HEK293T (cell line): ENCODE measurements around the gene NLRP9.
"Not testable (repeated sequence)": the region's sequence is repeated elsewhere in the genome, so short reads cannot be mapped to it uniquely, and the experiment has no call there.

Experiments
- CTCF ChIA-PET: fragments of 350-600 bp; formaldehyde crosslinking; extraction: SDS; loops from one replicate; lab custom pipeline; 2021; ENCODE audit warnings: antibody characterized with exemption, inconsistent platforms; lab: Yijun Ruan, JAX
- POLR2A ChIA-PET: fragments of 350-600 bp; formaldehyde crosslinking; extraction: SDS; loops from one replicate; lab custom pipeline; 2020; ENCODE audit warnings: antibody characterized with exemption, inconsistent platforms; lab: Yijun Ruan, JAX
- DNase-seq: peaks from one replicate; pipeline ENCODE4 v3.0.0; 2012; ENCODE audit warnings: mixed read lengths; ENCODE audit errors: extremely low spot score
- ARNT ChIP-seq: fragments of 450-650 bp; IDR thresholded peaks from 2 replicates; pipeline ENCODE4 v1.6.1; 2017; ENCODE audit warnings: mild to moderate bottlenecking
- BHLHE40 ChIP-seq: fragments of 450-650 bp; IDR thresholded peaks from 2 replicates; pipeline ENCODE4 v1.6.1; 2016; ENCODE audit warnings: mild to moderate bottlenecking, moderate library complexity, borderline replicate concordance
- CTBP1 ChIP-seq: fragments of 450-650 bp; IDR thresholded peaks from 2 replicates; pipeline ENCODE4 v1.6.1; 2016; ENCODE audit warnings: borderline replicate concordance
- ELF4 ChIP-seq: fragments of 450-650 bp; IDR thresholded peaks from 2 replicates; pipeline ENCODE4 v1.6.1; 2017; ENCODE audit warnings: antibody characterized with exemption
- FOXA1 ChIP-seq: fragments of 450-650 bp; IDR thresholded peaks from 2 replicates; pipeline ENCODE4 v1.6.1; 2016; ENCODE audit warnings: mild to moderate bottlenecking
- FOXK2 ChIP-seq: fragments of 450-650 bp; IDR thresholded peaks from 2 replicates; pipeline ENCODE4 v1.6.1; 2016; ENCODE audit warnings: mild to moderate bottlenecking
- FOXM1 ChIP-seq: fragments of 450-650 bp; IDR thresholded peaks from 2 replicates; pipeline ENCODE4 v1.6.1; 2017; ENCODE audit warnings: mild to moderate bottlenecking, borderline replicate concordance
- HDGF ChIP-seq: fragments of 450-650 bp; IDR thresholded peaks from 2 replicates; pipeline ENCODE4 v1.6.1; 2017; ENCODE audit warnings: antibody characterized with exemption, borderline replicate concordance
- L3MBTL2 ChIP-seq: fragments of 450-650 bp; conservative IDR thresholded peaks from 2 replicates; pipeline ENCODE4 v1.6.1; 2016; ENCODE audit warnings: mild to moderate bottlenecking
- LEF1 ChIP-seq: fragments of 450-650 bp; IDR thresholded peaks from 2 replicates; pipeline ENCODE4 v1.6.1; 2017; ENCODE audit warnings: mild to moderate bottlenecking, borderline replicate concordance
- NFRKB ChIP-seq: fragments of 450-650 bp; IDR thresholded peaks from 2 replicates; pipeline ENCODE4 v1.6.1; 2016; ENCODE audit warnings: mild to moderate bottlenecking, moderate library complexity
- SP1 ChIP-seq: fragments of 450-650 bp; IDR thresholded peaks from 2 replicates; pipeline ENCODE4 v1.6.1; 2017
- SUZ12 ChIP-seq: fragments of 450-650 bp; IDR thresholded peaks from 2 replicates; pipeline ENCODE4 v1.6.1; 2016; ENCODE audit warnings: mild to moderate bottlenecking
- TARDBP ChIP-seq: fragments of 450-650 bp; IDR thresholded peaks from 2 replicates; pipeline ENCODE4 v1.6.1; 2016
- ZNF384 ChIP-seq: fragments of 450-650 bp; IDR thresholded peaks from 2 replicates; pipeline ENCODE4 v1.6.1; 2016
- TF ChIP-seq, protein P1 (sequence below): fragments of 450-650 bp; IDR thresholded peaks from 2 replicates; pipeline ENCODE4 v1.6.1; 2016

The NLRP9 gene

GRCh38 chr19:55753401-55753800 lies 15.2 kb upstream of the NLRP9 start:
- POLR2A ChIA-PET = no interaction called here
- CTCF ChIA-PET = no interaction called here
- no peak for TF ChIP-seq ZNF384
- TF ChIP-seq FOXM1 = no peak
- no peak for TF ChIP-seq SP1
- no peak for TF ChIP-seq BHLHE40
- TF ChIP-seq FOXK2 = no peak
- no peak for TF ChIP-seq L3MBTL2
- TF ChIP-seq TARDBP = no peak
- TF ChIP-seq SUZ12 = no peak
- TF ChIP-seq LEF1 = no peak
- no peak for TF ChIP-seq CTBP1
- no peak for TF ChIP-seq HDGF
- TF ChIP-seq, protein P1, sequence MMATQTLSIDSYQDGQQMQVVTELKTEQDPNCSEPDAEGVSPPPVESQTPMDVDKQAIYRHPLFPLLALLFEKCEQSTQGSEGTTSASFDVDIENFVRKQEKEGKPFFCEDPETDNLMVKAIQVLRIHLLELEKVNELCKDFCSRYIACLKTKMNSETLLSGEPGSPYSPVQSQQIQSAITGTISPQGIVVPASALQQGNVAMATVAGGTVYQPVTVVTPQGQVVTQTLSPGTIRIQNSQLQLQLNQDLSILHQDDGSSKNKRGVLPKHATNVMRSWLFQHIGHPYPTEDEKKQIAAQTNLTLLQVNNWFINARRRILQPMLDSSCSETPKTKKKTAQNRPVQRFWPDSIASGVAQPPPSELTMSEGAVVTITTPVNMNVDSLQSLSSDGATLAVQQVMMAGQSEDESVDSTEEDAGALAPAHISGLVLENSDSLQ = no peak
- TF ChIP-seq NFRKB = no peak
- no peak for DNase-seq

- TF ChIP-seq SUZ12 (no peak), NFRKB (no peak), FOXA1 (no peak), ARNT (no peak), L3MBTL2 (no peak), BHLHE40 (no peak), FOXK2 (no peak), ZNF384 (no peak), CTBP1 (no peak), LEF1 (no peak), TARDBP (no peak), SP1 (no peak), FOXM1 (no peak), HDGF (no peak), ELF4 (no peak)
- TF ChIP-seq, protein P1 = no peak
- POLR2A ChIA-PET = no interaction called here
- CTCF ChIA-PET = interaction anchor here (0.5 kb wide), 1 partner anchor 130 kb away, joined by 3 read pairs; no protein-coding TSS in a partner anchor
- DNase-seq = no peak
These were observed 12.5 kb upstream of the NLRP9 start for GRCh38 chr19:55750715-55751114.

DNA sequence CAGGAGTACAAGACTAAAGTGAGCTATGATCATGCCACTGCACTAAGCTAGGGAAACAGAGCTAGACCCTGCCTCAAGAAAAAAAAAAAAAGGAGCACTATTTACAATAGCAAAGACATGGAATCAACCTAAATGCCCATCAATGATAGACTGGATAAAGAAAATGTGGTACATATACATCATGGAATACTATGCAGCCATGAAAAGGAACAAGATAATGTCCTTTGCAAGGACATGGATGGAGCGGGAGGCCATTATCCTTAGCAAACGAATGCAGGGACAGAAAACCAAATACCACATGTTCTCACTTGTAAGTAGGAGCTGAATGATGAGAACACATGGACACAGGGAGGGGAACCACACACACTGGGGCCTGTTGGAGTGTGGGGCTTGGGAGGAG lies 7.8 kb downstream of the NLRP9 start:
- POLR2A ChIA-PET, CTCF ChIA-PET, DNase-seq: not testable (repeated sequence)

- ChIA-PET CTCF (no interaction called here), POLR2A (no interaction called here)
- TF ChIP-seq NFRKB = no peak
- TF ChIP-seq ELF4 = no peak
- TF ChIP-seq ARNT = no peak
- no peak for TF ChIP-seq L3MBTL2
- TF ChIP-seq LEF1 = no peak
- no peak for TF ChIP-seq BHLHE40
- TF ChIP-seq HDGF = no peak
- no peak for TF ChIP-seq TARDBP
- no peak for TF ChIP-seq FOXA1
- TF ChIP-seq, protein P1 = no peak
- no peak for TF ChIP-seq FOXK2
- TF ChIP-seq CTBP1 = no peak
- no peak for TF ChIP-seq ZNF384
- no peak for TF ChIP-seq SUZ12
- TF ChIP-seq SP1 = no peak
- no peak for TF ChIP-seq FOXM1
- no peak for DNase-seq
These were observed 14.7 kb downstream of the NLRP9 start for GRCh38 chr19:55723491-55723890.

DNA sequence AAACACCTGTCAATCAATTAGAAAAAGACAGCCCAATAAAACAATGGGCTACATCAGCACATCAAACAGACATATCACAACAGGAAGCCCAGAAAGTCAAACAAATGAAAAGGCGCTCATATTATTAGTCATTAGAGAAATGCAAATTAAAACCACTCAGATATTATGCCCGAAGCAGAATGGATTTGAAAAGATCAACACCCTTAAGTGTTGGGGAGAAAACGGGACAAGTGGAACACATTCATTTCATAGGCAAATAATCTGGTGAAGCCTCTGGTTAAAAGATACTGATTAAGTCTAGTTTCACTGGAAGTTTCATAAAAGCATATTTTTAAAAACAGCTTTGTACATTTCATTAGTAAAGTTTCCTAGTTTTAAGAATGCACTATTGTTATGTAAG lies 17.4 kb downstream of the NLRP9 start:
- no peak for DNase-seq
- POLR2A ChIA-PET = no interaction called here
- no peak for TF ChIP-seq SUZ12
- CTCF ChIA-PET = no interaction called here

GRCh38 chr19:55720214-55720746 lies 17.9 kb downstream of the NLRP9 start:
- DNase-seq = no peak
- ChIA-PET POLR2A (no interaction called here), CTCF (no interaction called here)
- no peak for TF ChIP-seq FOXM1
- no peak for TF ChIP-seq TARDBP
- no peak for TF ChIP-seq SUZ12
- no peak for TF ChIP-seq FOXK2
- no peak for TF ChIP-seq NFRKB
- TF ChIP-seq ELF4 = no peak
- no peak for TF ChIP-seq L3MBTL2
- no peak for TF ChIP-seq ZNF384
- TF ChIP-seq FOXA1 = no peak
- no peak for TF ChIP-seq CTBP1
- TF ChIP-seq SP1 = no peak
- TF ChIP-seq BHLHE40 = no peak
- no peak for TF ChIP-seq HDGF
- TF ChIP-seq, protein P1 = no peak

DNA sequence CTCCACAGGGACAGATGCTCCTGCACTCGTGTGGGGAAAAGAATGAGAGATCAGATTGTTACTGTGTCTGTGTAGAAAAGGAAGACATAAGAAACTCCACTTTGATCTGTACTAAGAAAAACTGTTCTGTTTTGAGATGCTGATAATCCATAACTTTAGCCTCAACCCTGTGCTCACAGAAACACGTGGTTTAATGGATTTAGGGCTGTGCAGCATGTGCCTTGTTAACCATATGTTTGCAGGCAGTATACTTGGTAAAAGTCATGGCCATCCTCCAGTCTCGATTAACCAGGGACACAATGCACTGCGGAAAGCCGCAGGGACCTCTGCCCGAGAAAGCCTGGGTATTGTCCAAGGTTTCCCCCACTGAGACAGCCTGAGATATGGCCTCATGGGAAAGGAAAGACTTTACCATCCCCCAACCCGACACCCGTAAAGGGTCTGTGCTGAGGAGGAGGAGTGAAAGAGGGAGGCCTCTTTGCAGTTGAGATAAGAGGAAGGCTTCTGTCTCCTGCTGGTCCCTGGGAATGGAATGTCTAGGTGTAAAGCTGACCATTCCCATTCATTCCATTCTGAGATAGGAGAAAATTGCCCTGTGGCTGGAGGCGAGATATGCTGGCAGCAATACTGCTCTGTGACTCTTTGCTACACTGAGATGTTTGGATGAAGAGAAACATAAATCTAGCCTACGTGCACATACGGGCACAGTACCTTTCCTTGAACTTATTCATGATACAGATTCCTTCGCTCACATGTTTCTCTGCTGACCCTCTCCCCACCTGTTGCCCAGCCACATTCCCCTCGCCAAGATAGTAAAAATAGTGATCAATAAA lies 20.1 kb downstream of the NLRP9 start:
- DNase-seq, POLR2A ChIA-PET, CTCF ChIA-PET: not testable (repeated sequence)
